Medulla oblongata (tissue), 1 donor: ENCODE measurements around the gene MYOF.
"Not testable (repeated sequence)": the region's sequence is repeated elsewhere in the genome, so short reads cannot be mapped to it uniquely, and the experiment has no call there.

Experiments used
- DNase-seq: peaks from one replicate; pipeline ENCODE4 v3.0.0-alpha.2; 2015; ENCODE audit errors: extremely low spot score

The MYOF gene

DNA sequence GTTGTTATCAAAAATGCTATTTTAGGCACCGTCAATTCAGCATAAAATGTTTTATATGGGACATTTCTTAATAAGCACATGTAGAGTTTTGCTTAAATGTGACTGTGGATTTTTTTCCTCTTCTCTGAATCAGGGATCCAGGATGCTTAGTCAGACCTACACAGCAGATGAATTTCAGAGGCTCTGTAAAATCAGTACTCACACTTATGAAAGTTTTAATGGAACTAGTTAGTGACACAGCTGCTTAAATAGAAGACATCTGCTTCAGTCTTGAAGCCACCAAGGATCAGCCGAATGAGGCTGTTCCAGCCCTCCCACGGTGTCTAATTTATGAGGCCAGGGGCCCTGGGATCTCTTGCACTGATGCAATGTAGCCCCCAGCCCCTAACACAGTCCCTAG, 136.0 kb downstream of the MYOF start:
- no peak for DNase-seq

- DNase-seq, result no peak
Measured at GRCh38 chr10:93344691-93345090, 137.4 kb downstream of the MYOF start.

DNA sequence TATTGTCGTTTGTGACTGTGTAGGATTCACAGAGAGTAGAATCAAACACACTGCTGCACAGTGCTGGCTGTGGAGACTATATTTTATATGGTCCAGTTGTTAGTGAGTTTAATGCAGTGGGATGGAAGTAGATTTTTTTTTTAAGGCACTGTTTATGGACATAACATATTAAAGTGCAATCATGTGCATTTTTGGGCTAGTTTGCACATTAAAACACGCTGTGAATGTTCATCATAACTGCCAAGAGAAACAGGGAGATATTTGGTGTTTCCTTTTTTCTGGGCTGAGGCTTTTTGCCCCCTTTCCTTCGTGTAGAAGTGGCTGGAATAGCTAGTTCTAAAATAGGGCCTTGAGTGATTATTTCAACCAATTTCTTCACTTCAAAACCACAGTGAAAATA, 139.2 kb downstream of the MYOF start:
- DNase-seq, result no peak

- no peak for DNase-seq
Measured at GRCh38 chr10:93342366-93342765, 139.8 kb downstream of the MYOF start.

GRCh38 chr10:93337309-93337721, 144.8 kb downstream of the MYOF start:
- DNase-seq, result no peak

GRCh38 chr10:93336678-93337077, 145.5 kb downstream of the MYOF start:
- DNase-seq, result no peak

- DNase-seq, result no peak
Measured at GRCh38 chr10:93336110-93336509, 146.0 kb downstream of the MYOF start.

GRCh38 chr10:93334901-93335327, 147.2 kb downstream of the MYOF start:
- no peak for DNase-seq

DNA sequence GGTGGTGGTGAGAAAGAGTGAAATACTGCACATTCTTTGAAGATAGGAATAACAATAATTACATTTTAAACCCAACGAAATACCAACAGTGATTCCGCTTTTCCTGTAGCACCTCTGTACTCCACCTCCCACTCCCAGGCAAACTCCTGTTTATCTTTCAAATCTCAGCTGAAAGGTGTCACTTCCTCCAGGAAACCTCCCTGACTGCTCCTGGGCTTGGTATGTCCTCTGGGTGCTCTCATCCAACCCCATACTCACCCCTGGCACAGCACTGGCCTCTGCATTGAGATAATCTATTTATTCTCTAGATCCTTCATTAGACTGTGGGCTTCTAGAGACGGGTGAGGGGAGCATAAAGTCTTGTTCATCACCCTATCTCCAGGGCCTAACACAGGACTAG, 148.0 kb downstream of the MYOF start:
- DNase-seq, result no peak

DNA sequence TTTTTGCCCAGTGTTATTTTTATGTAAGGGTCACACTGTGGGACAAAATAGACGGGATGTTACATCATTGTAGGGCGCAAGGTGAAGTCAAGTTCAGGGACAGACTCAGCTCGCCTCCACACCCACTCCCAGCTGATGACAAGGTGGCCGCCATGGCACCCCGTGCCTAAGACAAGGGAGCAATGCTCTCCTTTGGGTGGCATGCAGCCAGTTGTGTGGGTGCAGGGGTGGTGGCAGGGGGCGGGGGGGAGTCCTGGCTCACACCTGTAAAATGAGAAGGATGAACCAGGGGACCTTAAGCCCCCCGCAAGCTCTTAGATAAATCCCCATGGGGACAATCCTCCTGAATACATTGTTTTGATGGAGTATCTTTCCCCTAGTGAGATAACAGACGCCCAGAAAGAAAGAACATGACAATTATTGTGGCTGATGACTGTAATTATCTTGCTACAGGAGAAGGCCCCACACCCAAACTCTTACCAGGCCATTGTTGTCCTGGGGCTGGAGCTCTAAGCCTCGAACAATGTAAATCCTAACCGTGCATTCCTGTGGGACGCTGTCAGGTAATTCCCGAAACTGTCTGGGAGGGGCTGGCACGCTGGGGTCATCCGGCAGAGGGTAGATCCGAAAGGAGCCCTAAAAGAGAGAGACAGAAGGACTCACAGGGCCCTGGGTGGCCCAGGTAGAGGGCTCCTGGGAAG, 148.7 kb downstream of the MYOF start:
- no peak for DNase-seq

DNA sequence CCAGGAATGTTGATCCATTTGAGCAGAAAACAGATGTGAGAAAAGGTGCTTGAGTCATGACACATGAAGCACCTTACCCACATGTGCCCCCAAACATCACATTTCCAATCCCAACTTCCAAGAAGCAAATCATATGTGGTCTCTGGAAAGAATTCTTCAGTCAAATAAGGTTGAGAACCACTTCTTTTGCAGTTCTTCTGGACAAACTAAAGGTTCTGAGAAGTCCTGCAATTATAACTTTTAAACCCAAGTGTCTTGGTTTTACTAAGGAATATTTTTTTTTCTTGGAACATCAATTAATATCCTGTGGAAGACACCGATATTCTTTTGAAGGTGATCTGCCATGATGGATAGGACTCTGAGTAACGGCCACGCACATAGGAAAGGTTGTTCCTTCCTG, 151.3 kb downstream of the MYOF start:
- DNase-seq, result no peak

DNA sequence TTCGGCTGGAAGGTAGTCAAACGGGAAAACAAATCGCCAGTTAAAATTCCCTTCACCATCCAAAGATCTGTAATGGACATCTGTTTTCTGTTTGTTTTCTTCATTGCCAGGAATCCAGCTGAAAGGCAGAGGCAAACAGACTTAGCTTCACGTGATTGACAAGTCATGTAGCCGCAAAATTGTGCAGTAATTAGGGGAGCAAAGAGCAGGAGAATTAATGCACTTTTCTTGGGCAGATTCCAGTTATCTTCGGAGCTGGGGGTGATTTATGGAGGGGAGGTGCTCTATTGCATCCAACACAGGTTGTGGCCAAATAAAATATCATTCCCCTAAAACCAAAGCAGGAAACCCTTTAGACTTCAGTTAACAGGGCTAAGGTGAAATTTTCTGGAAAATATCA, 162.2 kb downstream of the MYOF start:
- no peak for DNase-seq

DNA sequence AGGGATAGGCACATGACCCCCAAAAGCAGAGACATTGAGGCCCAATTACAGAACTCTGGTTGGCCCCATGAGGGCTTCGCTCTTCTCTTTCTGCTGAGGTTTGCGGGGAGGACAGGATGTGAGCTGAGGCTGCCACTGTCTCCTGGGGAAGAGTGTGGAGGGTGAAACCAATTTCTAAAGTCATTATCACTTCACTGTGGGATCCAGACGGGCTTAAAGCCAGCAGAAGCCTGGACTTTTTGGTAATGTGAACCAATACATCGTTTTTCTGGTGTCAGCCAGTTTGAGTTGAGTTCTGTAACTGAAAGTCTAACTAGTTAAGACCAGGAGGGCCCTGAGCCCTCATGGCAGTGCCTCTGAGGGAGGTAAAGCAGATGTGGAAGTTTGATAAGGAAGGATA, 163.0 kb downstream of the MYOF start:
- no peak for DNase-seq

DNA sequence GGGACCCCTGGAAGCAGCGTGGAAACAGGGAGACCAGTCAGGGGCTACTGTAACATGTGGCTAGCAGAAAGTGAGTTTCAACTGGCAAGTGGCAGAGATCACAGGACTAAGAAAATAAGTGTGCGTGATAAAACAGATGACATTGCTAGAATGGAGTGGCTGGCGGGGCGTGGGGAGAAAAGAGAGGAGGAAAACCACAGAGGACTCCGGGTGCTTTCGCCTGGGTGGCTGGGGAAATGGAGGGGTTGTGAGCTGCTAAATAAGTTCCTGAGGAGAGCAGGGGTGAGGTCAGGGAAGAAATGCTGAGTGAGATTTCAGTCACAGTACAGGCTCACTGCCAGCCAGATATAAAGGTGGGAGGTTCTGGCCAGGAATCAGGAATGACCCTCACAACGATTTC, 166.9 kb downstream of the MYOF start:
- no peak for DNase-seq

DNA sequence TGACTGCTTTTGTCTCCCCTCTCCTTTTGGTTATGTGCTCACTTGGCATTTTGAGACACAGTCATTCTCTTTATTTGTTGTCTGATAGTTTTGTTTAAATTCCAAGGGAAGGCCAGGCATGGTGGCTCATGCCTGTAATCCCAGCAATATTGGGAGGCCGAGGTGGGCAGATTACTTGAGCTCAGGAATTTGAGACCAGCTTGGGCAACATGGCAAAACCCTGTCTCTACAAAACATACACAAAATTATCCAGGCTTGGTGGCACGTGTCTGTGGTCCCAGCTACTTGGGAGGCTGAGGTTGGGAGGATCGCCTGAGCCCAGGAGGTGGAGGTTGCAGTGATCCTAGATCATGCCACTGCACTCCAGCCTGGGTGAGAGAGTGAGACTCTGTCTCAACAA, 167.5 kb downstream of the MYOF start:
- DNase-seq, result not testable (repeated sequence)

- no peak for DNase-seq
Measured at GRCh38 chr10:93313798-93314197, 168.3 kb downstream of the MYOF start.

- DNase-seq, result no peak
Measured at GRCh38 chr10:93309062-93309461, 173.1 kb downstream of the MYOF start.

DNA sequence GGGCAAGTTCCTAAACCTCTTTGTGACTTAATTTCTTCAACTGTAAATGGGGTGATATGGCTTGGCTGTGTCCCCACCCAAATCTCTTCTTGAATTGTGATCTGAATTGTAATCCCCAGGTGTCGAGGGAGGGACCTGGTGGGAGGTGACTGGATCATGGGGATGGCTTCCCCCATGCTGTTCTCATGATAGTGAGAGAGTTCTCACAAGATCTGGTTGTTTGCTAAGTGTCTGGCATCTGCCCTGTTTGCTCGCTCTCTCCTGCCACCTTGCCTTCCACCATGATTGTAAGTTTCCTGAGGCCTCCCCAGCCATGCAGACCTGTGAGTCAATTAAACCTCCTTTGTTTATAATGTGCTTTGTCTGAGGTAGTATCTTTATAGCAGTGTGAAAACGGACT, 177.0 kb downstream of the MYOF start:
- DNase-seq, result no peak

DNA sequence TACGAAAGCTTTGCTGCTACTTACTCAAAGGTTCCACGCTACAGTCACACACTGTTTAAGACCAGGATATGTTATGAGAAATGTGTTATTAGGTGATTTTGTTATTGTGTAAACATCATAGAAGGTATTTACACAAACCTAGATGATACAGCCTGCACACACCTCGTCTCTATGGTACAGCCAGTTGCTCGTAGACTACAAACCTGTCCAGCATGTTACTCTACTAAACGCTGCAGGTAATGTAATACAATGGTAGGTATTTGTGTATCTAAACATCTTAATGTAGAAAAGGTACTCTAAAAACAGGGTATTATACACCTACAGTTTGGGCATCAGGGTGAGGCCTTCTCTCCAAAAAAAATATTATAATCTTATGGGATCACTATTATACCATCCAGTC, 181.2 kb downstream of the MYOF start:
- no peak for DNase-seq

DNA sequence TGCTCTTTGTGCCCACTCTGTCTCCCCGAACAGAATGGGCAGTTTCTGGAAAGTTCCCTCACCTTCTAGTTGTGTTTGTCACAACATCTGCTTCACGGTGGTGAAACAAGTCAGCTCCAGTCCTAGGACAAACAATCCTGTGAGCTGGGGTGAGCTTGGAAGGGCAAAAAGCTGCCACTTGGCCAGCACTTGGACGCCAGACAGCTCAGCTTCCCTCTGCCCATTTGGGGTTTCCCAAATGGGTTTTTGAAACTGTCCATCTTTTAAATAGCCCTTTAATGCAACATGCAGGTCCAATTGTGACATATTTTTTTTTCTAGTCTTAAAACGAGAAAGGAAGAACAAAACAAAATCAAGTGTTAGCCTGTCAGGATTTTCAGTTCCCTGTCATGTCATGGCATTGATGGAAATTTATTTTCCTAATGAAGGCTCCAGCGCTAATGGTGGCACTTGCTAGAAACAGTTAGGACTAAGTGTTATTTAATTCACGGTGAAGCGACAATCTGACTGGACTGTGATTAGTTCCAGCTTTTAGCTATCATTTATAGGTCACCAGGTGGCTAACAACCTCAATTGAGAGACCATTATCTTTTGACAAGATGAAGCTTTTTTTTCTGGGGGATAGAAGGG, 181.7 kb downstream of the MYOF start:
- DNase-seq, result peak; percentile 4

DNA sequence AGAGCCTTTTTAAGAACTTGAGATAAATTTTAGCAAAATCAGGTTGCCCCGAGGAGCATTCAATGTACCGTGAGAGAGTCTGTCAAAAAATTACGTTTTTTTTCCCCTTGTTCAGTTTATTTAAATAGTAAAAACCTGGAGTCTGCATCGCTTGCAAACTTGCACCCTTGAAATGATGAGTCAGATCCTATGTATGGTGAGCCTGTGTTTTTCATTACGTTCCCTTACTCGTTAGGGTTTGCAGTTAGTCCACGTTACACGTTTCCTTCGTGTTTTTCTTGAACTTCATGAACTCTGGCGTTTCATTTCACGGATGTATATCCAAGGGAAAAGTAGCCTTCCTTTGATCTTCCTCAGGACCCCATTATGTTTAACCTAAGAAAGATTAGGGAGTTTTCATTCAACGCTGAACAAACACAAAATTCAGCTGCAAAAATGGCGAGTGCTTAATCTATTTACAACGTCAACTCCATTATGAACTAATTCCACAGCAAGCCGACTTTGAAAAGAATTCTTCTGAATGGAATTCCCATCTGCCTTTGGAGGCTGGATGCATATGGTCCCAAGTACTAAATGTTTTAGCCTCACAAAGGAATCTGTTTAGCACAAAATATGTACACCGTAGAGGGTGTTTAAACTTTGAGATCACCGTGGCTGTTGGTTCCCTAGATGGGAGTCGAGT, 182.4 kb downstream of the MYOF start:
- no peak for DNase-seq

- no peak for DNase-seq
Measured at GRCh38 chr10:93299195-93299594, 182.9 kb downstream of the MYOF start.

DNA sequence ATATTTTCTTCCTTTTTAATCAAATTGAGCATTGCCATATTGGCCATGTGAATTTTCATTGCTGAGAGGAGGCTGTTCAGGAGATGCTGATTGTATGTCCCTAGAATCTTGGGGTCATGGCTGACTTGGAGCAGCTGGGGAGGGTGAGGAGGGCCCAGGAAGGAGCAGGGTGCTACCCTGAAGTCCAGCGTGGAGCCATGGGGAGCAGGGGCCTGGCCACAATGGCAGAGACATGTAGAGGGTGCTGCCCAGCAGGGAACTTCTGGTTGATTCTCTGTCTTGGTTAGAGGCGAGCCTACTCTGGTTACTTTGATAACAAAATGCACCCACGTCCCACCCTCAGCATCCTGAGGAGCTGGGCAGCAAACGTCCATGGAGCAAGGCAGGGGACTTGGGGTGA, 186.0 kb downstream of the MYOF start:
- no peak for DNase-seq
